Pons (tissue), 1 donor: ENCODE data around the gene SH3BGR.

Experiments used
- DNase-seq: peaks from one replicate; pipeline ENCODE4 v3.0.0-alpha.2; 2016; ENCODE audit warnings: low spot score

SH3BGR gene

DNA sequence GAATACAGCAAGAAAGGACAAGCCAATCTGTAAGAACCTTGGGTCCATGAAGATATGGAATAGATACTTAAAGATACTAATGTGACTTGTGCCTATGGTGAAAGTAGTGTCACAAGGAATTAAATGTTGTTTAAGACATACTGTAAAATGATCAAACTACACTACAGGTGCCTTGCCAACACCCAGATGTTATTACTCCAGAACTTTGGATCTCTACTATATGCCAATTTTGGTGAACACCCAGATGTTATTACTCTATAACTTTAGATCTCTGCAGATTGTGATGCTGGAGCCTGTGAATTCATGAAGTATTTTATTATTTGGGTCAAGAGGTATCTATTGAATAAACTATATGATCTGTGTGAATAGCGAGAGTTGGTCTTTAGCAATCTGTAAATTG, 101.1 kb downstream of the SH3BGR start:
- DNase-seq, result no peak

DNA sequence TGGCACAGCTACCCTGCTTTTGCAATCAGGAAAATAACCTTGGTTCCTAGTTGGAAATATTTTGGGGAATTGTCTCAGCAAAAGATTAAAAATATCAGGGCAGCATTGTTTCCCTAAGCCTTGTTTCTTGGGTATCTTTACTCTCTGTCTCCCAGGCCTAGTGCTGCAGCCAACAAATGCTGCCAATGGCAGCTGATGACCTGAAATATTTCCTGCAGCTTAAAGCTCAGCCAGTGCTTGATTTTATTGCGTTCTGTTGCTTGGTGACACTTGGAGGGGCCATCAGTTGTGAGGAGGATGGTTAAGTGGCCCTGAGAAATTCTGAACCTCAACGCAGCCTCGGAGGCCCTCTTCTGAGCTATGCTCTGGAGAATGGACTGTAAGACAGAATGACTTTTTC, 101.6 kb downstream of the SH3BGR start:
- DNase-seq, result no peak

- peak; percentile 67 for DNase-seq
Measured at GRCh38 chr21:39555911-39556590, 104.3 kb downstream of the SH3BGR start.

- DNase-seq, result no peak
Measured at GRCh38 chr21:39559511-39559910, 107.7 kb downstream of the SH3BGR start.

GRCh38 chr21:39561140-39561539, 109.4 kb downstream of the SH3BGR start:
- no peak for DNase-seq

DNA sequence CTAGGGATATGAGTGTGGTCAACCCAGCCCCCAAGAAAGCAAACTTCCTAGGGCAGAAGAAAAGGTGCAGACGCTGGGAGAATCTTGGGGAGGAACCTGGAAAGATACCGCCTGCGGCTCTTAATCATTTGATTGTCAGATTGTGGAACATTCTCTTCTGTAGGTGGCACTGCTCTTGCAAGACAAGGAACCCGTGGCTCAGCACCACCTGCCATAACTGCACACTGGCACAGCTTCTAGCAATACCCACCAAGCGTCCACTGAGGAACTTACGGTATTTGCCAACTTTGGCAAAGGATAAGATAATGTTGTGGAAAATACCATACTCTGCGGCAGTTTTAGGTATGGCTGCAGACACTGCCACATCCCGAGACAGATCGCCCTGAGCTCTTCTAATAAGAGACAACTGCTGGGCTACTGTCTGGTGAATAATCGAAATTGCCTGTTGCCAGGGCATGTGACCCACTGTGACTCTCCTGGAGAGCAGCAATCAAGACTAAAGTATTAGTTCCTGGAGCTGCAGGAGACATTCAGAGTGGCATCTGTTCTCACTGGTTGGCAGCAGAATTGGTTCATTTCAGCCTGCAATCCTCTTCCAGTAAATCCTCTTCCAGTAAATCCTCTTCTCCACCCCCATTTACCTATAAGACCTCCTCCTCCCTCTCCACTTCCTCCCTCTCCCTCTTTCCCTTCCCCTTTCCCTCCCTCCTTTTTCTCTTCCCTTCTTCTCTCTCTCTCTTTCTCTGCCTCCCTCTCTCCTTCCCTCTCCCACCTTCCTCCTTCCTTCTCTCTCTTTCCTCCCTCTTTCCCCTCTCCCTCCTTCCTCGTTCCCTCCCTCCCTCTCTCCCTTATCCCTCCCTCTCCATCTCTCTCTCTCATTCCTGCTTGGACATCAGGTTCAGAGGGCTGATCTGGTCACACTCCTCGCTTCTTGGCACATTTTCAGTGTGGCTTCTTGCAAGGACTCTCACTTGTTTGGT, 111.3 kb downstream of the SH3BGR start:
- DNase-seq, result peak; percentile 28

GRCh38 chr21:39564200-39564599, 112.4 kb downstream of the SH3BGR start:
- peak; percentile 51 for DNase-seq
